ENCODE measurements around the gene HS6ST3.

HS6ST3 gene

DNA sequence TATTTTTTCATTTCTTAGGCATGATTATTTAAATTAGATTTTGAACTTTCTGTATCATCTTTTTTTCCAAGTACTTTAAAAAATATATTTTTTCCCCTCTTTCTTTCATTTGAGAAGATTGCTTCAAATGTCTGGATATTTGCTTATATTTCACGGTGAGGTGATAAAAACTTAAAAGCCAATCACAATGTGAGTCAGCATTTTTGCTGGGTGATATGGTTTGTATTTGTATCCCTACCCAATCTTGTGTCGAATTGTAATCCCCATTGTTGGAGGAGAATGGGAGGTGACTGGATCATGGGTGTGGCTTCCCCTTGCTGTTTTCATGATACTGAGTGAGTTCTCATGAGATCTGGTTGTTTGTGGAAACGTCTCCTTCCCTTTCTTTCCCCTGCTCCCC, 583.9 kb downstream of the HS6ST3 start:
- DNase-seq = no peak

DNA sequence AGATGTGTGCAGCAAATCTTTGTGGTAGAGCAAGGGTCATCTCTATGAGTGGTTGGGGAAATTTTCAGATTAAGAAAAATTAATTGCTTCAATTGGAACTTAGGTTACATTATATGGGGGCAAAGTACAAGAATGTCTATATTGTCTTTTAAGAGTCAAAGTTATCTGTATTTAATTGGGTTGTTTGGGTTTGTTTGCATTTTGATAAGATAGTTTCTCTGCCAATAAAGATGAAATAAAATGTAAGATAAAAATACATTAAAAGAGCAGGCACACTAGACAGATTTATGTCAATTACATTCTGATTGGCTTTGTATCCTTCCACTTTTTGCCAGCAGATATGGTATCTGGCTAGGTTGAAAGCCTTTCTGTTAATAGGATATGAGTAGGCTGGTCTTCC, 587.1 kb downstream of the HS6ST3 start:
- no peak for DNase-seq

DNA sequence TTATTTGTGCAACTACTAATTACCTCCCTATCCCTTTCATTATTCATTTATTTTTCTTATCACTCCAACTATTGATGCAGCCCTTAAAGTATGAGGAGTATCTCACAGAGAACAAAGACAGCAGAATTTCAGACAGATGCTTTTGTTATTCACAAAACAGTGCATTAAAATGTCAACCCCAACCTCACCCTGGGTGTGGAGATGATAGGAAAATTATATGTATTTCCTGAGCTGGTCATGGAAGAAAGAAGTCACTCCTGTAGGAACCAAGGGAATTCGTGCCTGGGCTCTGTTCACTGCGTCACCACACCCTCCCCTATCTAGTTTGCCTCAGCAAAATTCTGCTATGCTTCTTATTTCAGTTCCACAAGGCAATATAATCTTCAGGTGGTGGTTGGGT, 588.9 kb downstream of the HS6ST3 start:
- DNase-seq = no peak

DNA sequence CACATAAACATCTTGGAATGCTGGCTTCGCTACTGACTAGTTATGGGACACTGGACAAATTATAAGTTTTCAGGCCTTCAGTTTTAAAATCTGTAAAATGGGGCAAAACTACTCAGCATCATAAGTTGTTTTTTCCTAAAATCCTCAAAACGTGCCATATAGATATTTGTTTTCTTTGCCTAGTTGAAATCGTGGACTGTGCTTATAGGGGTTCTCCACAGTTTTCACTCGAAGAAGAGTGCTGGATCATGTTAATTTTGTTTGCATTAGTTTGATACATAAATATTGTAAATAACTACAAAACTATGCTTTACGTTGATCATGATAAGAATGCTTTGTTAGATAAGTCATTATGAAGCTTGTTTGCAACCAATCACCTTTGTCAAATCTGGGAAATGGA, 591.0 kb downstream of the HS6ST3 start:
- DNase-seq = no peak

DNA sequence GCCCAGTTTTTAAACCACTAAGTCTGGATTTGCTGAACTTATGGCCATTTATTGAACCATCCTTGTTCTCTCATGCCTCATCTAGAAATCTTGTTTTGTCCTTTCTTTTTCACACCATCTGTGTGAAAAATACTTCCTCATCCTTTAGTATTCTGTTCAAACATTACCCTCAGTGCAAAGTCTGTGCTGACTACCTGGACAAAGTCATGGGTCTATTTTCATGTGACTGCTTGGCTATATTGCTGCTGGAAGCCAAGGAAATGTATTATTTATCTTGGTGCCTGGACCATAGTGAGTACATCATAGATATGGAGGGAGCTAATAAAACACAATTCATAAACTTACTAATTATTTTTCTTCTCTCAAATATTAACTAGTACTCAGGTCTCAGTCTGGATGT, 591.9 kb downstream of the HS6ST3 start:
- DNase-seq = no peak

DNA sequence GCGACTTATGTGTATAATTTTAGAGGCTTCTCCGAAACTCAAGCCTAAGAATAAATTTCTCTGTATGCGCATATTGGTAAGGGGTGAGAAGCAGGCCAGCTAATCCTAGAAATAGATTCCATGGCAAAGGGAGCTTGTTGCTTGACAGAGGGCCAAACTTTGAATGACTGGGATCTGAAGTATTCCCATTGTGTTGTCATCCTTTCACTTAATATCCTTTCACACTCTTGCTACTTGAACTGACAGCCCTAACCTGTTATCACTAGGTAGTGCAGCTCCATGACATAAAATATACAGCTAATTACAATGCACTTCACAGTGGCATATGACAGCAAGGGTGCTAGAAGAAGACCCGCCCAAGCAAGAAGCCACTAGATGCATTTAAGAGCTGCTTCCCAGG, 594.6 kb downstream of the HS6ST3 start:
- no peak for DNase-seq

DNA sequence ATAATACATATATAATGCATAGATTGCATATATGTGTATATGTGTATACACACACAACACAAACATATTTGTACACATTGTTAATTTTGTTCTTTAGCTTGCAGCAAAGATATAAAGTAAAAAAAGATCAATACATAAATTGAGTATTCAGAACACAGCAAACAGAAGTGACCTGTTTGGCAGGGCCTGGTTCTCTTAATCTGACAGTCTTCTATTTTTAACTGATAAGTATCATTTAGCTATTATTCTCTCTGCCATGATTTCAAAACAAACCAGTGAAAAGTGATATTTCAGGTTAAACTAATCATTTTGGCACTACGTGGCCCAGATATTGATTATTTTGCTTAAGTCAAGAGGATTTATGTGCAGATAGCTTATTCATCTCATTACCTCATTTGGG, 595.0 kb downstream of the HS6ST3 start:
- DNase-seq = no peak

DNA sequence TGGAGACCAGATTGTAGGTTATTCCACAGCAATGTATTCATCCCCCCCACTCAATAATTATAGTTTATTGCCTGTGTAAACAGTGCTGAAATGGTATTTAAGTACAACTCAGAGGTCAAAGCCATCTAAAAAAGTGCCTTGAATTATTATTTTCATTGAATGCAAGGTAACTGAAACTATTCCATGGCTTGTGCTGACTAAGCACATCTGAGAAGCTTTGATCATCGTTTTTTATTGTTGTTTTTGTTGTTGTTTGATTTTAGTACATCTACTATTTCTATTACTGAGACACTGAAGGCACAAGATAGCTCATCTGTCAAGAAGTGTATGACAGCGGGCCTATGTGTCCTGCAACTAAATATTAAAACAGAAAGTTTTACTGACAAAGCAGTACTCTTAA, 596.4 kb downstream of the HS6ST3 start:
- DNase-seq = no peak

DNA sequence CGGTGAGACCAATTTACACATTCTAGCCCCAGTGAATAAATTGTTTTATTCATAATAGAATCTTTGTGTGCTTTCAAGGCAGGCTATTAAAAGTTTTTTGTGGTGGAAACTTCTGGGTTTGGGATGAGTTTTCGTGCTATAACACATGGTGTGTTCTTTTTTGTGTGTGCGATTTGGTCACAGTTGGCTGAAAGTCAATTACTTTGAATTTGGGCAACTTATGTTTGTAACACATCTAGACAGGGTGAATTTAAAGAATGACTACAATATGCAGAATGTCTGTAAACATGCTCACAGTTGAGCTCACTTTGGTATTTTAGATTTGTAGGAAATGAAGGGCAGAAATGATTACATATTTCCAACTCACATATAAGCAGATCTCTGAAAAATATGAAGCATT, 597.3 kb downstream of the HS6ST3 start:
- no peak for DNase-seq

DNA sequence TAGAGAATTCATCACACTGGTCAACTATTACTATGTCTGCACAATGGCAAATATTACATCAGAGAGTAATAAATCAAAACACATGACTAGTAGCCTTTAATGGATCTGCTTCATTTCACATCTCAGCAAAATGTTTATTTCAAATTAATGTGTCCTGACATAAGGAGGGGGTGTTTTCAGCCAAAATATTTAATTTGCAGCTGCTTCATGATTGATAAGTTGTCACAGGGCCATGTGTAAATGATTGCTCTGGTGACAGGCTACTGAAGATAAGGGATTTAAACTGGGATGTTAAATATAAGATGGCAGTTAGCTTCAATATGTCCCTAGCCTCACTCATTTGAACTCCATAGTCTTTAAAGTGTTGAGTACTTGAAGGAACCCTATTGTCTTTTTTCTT, 601.1 kb downstream of the HS6ST3 start:
- no peak for DNase-seq

DNA sequence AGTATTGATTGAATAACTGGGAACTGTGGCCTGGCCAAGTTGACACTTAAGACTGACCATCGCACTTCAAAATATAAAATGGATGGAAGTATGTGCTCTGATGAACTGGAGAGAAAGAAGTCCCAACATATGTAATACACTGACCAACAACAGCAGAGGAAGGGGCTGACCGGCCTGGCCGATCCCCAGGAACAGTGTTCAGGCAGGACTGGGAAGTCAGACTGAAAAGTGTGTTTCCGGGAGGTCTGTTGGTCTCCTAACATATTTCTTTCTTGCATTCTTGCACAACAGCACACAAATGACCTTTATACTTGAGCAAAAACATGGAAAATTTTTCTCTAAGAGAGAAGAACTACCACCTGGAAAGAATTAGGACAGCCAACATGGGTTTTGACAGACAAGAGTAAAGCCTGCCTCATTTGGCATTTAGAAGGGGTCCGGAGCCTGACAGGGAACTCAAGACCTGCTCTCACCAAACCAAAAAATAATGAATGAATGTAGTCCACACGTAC, 606.5 kb downstream of the HS6ST3 start:
- no peak for DNase-seq

DNA sequence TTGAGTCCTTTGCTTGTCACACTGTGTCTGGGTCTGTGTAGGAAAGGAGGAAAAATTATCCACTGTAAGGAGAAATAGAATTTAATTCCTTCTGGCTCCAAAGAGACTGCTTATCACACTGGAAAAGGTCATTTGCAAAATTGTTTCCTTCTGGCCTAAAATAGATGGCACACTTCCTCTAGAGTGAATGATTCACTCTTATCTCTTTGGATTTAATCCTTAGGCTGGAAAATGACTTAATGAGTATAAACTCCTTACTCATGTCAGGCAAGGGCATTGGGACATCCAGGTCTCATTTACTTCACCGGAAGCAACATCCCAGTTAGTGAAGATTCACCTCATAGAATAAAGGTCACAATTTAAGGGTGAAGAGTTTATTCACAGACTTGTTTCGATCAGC, 610.8 kb downstream of the HS6ST3 start:
- DNase-seq = no peak

DNA sequence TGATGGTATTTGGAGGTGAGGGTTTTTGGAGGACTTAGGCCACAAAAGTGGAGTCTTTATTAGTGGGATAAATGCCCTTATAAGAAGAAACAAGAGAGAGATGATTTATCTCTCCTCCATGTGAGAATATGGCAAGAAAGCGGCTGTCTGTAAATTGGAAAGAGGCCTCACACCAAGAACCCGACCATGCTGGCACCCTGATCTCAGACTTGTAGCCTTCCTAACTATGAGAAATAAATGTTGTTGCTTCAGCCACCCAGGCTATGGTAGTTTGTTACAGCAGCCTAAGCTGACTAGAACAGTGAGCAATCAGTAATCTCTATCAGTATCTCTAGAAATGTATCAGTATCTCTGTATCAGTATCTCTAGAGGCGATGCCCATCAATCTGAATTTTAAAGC, 617.2 kb downstream of the HS6ST3 start:
- no peak for DNase-seq

DNA sequence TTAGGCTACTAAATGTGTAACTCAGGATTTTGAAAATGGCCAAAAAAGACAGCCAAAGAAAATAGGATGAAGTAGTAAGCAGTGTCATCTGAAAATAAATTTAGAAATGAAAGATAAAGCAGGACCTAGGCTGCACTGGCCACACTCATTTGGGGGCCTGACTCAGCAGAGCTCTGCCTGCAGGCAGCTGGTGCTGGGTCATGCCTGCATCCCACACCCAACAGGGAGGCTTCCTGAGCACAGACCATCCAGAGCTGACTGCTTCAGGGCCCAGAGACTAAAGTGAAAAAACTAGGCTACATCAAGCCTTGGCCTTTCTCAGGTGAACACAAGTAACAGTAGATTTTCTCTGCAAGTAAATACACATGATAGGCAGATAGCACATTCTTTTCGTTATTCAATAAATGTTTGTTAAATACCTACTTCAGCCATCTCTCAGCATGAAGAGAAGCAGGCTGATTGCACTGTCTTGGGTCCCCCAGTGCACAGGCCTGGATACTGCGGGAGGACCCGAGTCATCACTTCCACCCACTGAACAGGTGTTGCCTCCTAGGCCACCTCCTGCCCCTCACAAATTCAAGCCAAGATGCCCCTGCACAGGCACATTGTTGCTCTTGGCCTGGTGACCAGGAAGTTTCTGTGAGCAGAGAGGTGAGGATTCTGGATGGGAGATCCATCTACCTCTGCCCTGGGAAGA, 620.4 kb downstream of the HS6ST3 start:
- DNase-seq = no peak

DNA sequence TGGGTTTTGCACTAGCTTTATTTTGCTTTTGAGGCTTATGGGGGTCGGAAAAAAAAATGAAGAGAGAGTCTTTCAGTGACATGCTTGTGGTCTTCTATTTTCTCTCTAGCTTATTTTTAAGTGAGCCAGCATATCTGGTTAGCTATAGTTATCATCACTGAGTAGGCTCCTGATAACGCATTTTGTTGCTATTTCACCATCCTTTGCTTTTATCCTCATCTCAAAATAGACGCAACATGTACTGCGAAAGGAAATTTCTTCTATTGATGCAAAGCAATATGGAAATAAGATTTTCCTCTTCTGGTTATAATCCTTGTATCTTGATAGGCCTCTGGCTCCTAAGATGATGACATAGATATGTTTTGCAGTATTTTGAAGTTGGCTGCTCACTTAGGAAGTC, 630.5 kb downstream of the HS6ST3 start:
- no peak for DNase-seq

DNA sequence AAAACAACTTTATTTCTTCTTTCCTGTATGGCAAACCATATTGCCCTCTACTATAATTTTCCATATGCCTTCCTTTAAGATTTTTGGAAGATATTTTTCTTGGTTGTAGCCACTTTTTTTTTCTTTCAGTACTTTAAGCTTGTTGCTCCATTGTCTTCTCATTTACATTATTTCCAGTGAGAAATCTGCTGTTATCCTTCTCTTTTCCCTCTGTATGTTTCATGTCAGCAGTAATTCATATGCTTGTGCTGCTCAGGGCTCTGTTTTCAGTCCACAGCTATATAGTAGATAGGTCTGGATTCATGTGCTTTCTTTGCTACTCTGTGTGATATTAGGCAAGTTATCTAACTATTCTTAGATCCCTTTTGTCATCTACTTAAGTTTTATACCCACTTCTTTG, 636.7 kb downstream of the HS6ST3 start:
- DNase-seq = no peak

DNA sequence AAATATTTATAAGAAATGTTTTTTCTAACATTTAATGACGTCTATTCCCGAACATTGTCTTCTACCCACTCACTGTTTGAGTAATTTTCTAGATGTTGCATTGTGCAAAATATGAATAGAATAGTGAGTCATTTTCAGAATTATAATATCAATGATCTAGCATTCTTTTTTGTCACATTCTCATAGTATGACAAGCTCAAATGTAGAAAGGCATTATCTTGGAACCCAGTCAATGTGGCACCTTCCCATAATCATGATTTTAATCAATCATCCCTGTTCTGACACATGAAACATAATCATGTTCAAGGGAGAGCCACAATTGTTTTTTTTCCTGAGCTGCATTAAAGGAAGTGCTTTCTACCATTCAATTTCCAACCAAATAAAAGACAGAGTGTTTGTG, 638.6 kb downstream of the HS6ST3 start:
- no peak for DNase-seq

DNA sequence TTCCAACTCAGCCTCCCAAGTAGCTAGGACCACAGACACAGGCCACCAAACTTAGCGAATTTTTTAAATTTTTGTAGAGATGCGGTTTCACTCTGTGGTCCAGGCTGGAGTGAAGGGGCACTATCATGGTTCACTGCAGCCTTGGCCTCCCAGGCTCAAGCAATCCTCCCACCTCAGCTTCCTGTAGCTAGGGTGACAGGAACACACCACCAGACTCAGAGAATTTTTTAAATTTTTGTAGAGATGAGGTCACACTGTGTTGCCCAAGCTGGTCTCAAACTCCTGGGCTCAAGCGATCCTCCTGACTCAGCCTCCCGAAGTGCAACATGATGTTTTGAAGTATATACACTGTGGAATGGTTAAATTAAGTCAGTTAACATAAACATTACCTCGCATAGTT, 640.8 kb downstream of the HS6ST3 start:
- no peak for DNase-seq

DNA sequence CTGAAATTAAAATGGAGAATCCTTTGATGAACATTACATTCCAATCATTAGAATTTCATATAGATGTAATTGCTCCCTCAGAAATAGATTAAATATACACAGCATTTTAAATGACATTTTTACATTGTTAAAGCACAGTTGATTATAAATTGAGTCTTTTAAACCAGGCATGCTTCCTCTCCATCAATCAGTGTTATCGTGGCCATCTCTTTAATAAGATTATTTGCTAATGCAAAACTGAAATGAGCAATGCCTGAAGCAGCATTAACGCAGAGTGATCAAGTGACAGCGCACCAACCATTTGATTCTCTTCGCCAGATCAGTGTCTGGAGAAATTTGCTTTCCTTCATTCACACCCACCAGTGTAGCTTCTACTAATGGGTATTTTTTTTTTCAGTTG, 644.6 kb downstream of the HS6ST3 start:
- no peak for DNase-seq

DNA sequence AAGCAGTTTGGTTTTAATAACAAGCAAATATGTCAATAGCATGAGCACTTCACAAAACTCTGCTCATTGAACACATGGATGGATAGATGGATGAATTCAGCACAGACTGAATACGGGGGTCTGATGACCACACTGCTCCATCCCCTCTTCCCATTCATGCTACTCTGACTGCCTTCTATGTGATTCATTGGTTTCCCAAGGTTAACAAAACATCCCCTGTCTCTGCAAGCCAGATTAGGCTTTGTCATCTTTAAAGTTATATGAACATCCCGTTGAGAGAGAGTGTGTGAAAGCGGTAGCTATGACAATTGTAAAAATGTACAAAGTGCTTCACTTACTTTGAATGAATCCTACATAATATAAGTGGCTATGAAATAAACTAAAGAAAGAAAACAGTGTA, 651.9 kb downstream of the HS6ST3 start:
- no peak for DNase-seq

DNA sequence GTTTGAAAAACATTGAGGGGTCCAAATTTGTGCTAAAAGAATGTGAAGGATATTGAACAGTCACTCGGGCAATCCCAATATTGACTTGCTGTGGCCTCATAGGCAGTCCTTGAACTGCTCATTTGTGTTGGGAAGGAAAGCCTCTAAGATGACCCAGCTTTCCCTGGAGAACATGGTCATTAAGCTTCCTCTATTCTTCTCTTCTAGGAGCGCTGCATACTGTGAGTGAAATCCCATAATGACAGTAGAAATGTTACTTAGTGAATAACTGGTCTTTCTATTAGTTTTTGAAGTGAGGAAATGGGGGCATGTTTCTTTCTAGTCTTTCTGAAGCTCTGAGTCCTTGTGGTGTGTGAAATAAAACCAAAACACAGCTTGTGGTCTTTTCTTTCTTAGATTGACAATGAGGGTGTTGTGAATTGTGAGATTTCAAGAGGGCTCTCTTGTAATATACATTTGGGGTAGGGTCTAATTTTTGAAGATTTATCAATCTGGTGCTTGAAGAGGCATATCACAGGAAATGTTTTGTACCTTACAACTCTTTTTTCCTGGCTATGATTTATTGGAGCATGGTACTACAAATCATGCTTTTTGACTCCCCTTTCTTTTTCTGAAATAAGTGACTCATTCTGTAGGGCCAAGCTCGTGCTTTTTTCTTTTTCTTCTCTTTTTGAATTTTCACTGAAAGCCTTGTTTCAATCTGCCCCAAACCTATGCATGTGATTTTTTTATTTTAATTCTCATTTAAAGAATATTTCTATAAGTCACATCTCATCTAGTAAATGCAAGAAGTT, 653.6 kb downstream of the HS6ST3 start:
- no peak for DNase-seq

DNA sequence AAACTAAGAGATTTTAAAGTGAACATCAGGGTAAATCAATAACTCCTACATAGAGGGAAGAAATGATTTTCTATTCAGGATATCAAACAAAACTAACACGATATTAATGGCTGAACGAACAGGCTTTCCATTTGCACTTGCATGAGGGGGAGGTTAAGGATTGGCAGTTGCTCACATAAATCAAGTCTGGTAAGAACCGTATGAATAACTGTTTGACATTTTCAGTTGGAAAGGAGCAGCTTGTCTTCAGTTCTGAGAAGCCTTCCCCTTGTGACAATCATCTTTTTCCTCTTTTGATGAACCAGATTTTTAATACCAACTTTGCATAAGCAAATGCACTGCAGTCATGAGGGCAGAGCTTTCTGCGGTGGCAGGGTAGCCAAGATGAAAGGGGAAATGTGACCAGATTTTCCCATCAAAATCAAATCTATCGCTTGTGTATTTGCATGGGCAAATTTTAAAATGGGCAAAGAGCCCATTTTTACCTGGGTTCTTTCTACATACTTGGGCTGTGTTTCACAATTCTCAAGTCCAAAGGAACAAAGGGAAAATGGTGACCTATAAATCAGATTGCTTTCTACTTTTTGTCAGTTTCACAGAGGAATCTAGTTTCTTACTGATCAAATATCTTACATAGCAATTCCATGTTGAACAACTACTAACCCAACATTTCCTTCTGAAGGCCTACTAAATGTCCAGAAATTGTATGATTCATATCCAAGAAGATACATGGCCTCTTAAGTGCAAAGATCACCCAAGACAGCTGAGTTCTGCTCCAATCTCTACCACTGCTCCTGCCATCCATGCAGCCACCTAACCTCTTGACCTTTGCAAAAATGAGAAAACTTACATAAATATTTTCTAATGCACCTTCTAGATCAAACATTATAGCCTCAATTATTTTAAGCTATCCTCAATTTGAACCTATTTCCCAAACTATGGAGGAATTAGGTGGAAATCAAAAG, 654.7 kb downstream of the HS6ST3 start:
- DNase-seq = no peak

DNA sequence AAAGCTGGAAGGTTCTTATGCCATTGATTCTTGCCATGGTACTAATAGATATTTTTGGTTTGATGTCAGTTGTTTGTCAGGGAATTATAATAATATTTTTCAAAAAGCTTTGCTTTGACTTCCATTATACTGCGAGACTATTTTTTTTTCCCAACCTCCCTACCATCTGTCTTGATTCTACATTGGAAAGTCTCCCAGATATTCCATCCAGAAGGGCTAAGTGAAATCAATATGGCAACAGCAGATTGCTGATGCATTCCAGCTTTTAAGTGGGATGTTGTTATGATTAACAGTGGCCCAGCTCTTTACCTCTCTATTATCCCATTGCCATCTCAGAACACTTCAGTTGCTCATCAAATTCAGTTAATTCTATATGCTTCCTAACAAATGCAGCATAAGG, 657.0 kb downstream of the HS6ST3 start:
- DNase-seq = no peak

Measured in inflammatory macrophage treated with lipopolysaccharide for 4 hours (primary cell).